Suppressor macrophage (primary cell): ENCODE data around the gene TMEM134.
"Not testable (repeated sequence)": the region's sequence is repeated elsewhere in the genome, so short reads cannot be mapped to it uniquely, and the experiment has no call there.

Experiments used
- DNase-seq, 4 experiments: peaks; one replicate each; pipeline ENCODE4 v3.0.0-alpha.2; 2020 to 2022

TMEM134 gene

GRCh38 chr11:67437082-67437808 is 31.8 kb downstream of the TMEM134 start, which contains the start of gene PTPRCAP:
PTPRCAP (minus strand) TSS chr11:67437682; CDS start chr11:67437619, 63 bp downstream.
- no peak for DNase-seq

DNA sequence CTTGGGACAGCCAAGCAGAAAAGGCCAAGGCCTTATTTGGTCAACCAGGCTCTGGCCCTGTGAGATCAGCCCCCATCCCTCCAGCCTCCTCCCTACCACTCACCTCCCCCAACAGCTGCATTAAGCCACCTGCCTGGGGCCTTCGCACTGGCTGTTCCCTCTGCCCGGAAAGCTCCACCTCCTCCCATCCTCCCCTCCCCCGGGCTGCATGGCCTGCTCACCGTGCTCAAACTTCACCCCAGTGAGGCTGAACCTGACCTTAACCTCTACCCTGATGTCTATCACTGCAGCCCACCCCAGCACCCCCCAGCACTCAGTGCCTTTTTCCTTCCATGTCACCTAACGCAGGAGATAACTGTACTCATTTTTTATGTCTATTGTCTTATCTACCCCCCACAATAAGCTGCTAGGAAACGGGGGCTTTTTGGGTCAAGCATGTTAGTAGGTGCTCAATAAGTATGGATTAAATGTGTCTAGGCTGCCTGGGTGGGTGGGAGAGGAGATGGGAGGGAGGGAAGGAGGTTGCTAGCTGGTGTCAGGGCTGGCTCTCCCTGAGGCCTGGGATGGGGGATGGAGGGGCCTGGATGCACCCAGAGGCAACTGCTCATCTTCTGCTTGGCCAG is 32.5 kb downstream of the TMEM134 start:
- DNase-seq, result no peak

- no peak for DNase-seq
Measured at GRCh38 chr11:67435727-67436458, 33.2 kb downstream of the TMEM134 start.

DNA sequence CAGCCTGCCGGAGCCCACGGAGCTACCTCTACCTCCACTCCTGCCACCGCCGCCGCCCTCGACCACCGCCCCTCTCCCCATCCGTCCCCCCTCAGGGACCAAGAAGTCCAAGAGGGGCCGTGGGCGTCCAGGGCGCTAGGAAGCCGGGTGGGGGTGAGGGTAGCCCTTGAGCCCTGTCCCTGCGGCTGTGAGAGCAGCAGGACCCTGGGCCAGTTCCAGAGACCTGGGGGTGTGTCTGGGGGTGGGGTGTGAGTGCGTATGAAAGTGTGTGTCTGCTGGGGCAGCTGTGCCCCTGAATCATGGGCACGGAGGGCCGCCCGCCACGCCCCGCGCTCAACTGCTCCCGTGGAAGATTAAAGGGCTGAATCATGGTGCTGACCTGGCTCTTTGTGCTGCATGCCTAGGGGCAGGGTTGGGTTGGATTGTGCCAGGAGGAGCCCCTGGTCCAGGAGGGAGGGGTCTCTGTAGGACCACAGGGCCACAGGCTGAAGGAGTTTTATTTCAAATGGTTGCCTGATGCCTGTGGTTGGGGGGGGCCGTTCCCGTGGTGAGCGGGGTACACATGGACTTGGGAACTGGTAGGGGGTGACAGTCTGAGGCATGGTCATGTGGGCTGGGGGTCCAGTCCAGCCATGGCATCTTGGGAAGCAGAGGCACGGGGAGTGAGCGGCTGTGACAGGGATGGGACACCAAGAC is 33.9 kb downstream of the TMEM134 start:
- no peak for DNase-seq

DNA sequence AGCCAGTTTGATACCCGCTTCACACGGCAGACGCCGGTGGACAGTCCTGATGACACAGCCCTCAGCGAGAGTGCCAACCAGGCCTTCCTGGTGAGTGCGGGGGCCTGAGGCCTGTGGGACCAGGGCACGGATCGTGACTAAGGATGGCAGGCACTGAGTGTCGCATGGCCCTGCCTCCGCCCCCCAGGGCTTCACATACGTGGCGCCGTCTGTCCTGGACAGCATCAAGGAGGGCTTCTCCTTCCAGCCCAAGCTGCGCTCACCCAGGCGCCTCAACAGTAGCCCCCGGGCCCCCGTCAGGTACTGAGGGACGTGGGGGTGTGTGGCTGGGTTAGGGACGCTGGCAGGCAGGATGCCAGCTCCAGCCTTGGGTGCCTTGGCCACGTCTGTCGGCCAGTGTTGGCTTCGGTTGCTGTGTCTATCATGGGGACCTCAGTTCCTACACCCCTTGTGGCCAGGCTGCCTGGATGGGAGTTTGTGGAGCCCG is 34.6 kb downstream of the TMEM134 start:
- DNase-seq, result no peak

GRCh38 chr11:67433536-67434394 is 35.3 kb downstream of the TMEM134 start:
- DNase-seq, result no peak

- no peak for DNase-seq
Measured at GRCh38 chr11:67432655-67433349, 36.2 kb downstream of the TMEM134 start.

DNA sequence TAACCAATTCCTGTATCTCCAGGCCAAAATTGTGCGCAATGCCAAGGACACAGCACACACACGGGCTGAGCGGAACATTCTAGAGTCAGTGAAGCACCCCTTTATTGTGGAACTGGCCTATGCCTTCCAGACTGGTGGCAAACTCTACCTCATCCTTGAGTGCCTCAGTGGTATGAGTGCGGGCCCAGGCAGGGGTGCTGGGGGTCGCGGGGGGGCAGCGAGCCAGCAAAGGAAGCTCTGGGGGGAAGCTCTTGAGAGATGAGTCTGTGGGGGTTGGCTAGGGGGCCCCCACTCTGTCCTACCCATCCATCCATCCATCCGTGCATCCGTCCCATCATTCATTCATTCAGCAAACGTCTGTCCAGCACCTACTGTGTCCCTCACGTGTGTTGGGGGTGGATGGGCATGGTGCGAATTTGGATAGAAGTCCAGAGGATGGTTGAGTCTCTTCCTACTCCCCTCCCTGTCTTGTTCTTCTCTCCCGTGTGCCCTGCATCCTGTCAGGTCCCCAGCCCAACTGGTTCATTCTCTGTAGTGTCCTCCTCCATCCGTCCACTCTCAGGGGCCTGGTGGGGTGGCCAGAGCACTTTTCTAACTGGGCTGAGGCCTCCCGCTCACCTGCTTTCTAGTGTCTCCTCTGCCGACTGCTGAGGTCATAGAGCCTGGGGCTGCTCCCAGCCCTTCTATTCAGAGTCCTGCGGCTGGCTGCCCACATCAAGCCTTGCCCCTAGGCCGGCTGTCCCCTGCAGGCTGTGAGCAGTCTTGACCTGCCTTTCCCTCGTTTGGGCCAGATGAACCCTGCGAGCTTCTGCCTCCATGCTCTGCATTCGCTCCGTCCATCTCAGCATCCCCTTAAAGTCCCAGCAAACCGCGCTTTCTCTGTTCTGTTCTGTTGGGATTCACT is 37.5 kb downstream of the TMEM134 start:
- DNase-seq, result no peak

- DNase-seq, result no peak
Measured at GRCh38 chr11:67429722-67430121, 39.3 kb downstream of the TMEM134 start.

DNA sequence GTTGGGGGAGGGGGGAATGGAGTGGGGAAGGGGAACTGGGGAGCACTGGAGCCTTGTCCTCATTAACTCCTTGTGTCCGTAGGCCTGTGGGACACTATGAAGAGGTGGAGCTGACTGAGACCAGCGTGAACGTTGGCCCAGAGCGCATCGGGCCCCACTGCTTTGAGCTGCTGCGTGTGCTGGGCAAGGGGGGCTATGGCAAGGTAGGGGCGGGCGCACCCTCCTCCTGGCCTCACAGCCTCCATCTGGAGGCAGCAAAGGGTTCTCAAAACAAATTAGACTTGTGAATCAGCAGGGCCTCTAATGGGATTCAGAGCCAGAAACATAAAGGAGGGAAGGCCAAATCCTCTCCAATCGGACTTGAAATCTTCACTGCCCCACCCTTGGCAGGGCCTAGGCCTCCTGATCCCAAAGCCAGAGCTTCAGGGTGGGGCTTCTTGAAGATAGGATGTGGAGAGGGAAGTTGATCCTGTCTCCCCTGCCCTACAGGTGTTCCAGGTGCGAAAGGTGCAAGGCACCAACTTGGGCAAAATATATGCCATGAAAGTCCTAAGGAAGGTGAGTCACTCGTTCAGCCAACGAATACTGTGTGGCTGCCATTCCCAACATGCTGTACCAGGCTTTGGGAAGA is 39.9 kb downstream of the TMEM134 start:
- DNase-seq, result no peak

DNA sequence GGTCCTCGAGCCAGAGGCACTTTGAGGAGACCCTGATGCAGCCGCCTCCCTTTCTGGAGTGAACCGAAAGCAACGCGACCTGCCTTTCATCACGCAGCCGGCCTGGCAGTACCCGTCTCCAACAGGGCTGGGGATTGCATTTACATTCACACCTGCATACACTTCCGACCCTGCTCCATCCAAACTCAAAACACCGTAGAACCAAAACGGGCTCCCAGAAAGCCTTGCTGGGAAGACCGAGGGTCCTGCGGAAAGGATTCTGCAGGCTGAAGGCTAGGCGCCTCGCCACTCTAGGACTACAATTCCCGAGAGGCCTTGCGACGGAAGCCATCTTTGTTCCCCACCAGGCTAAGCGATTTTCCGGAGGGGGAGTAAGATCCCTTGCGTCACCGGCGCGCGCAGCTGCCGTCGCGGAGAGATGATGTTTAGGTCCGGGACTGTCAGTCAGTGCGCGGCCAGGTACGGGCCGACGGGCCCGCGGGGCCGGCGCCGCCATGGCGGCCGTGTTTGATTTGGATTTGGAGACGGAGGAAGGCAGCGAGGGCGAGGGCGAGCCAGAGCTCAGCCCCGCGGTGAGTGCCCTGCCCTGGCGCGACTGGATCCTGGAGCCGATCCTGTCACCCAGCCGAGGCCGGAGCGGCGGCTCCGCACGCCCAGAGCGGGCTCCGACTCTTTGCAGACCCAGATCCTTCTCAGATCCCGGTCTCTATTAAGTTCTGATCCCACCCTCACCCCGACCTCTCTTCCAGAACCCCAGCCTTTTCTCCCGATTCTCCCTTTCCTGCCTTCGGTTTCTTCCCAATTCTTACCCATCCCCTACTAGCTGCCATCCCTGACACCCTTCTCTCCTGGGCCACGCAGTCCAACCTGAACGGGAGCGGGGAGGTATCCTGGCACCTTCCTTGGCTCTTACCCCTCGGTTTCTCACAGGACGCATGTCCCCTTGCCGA is 40.7 kb downstream of the TMEM134 start, which contains the start of gene RPS6KB2:
Gene RPS6KB2, plus strand, starts transcription at position 443 of the 950 bp plus-strand sequence. Its CDS starts 52 bp downstream, at position 495.
- peak; percentile 97 to 98 (median 98) for DNase-seq

GRCh38 chr11:67427364-67427859 is 41.6 kb downstream of the TMEM134 start:
- not testable (repeated sequence) for DNase-seq

DNA sequence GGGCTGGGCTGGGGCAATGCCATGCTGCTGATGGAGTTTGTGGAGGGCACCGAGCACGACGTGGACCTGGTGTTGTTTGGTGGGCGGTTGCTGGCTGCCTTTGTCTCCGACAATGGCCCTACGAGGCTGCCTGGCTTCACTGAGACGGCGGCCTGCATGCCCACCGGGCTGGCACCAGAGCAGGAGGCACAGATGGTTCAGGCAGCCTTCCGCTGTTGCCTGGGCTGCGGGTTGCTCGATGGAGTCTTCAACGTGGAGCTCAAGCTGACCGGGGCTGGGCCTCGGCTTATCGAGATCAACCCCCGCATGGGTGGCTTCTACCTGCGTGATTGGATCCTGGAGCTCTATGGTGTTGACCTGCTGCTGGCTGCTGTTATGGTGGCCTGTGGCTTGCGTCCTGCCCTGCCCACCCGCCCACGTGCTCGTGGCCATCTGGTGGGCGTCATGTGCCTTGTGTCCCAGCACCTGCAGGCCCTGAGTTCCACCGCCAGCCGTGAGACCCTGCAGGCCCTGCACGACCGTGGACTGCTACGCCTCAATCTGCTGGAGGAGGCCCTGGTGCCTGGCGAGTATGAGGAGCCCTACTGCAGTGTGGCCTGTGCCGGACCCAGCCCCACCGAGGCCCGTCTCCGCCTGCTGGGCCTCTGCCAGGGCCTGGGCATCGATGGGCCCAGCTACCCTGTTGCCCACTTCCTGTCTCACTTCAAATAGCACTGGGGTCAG is 45.0 kb downstream of the TMEM134 start:
- no peak for DNase-seq

- no peak for DNase-seq
Measured at GRCh38 chr11:67423466-67423865, 45.6 kb downstream of the TMEM134 start.

GRCh38 chr11:67422891-67423290 is 46.2 kb downstream of the TMEM134 start:
- no peak for DNase-seq

GRCh38 chr11:67421430-67422031 is 47.5 kb downstream of the TMEM134 start:
- no peak for DNase-seq
